Thyroid gland (tissue), 4 donors: Measurements from ENCODE around the gene ALKBH5. TPM values are rescaled to one million over a fixed set of nuclear protein-coding genes. Genes with fewer than 3 reads are reported as not detected.
A peak's percentile ranks its signal among the peaks of the same experiment; 100 is the strongest.

ENCODE experiments used
- DNase-seq, 2 donors: peaks; one replicate each; pipeline ENCODE4 v3.0.0-alpha.2; 2019
- H3K27ac ChIP-seq, 3 donors: fragments of 200-600 bp; sonication (generic); 1 replicate in 2 of 3; 2 replicates in 1 of 3; pipeline ENCODE4 v1.5.1; 2016 to 2019; ENCODE audit warnings: mild to moderate bottlenecking in 1 of 3, moderate library complexity in 1 of 3
- H3K27me3 ChIP-seq: fragments of 200-600 bp; sonication (generic); one replicate; pipeline ENCODE4 v1.5.1; 2019
- H3K36me3 ChIP-seq, 2 donors: fragments of 200-600 bp; sonication (generic); one replicate each; pipeline ENCODE4 v1.5.1; 2016 to 2019
- H3K4me1 ChIP-seq, 2 donors: fragments of 200-600 bp; sonication (generic); one replicate each; pipeline ENCODE4 v1.5.1; 2017 to 2019
- H3K4me3 ChIP-seq, 3 donors: fragments of 200-600 bp; sonication (generic); replicated peaks in 1 of 3; 1 replicate in 2 of 3; 2 replicates in 1 of 3; pipeline ENCODE4 v1.5.1; 2016; ENCODE audit warnings: mild to moderate bottlenecking in 1 of 3
- H3K9me3 ChIP-seq: fragments of 200-600 bp; sonication (generic); one replicate; pipeline ENCODE4 v1.5.1; 2017
- POLR2A ChIP-seq, 2 donors: fragments of 450-650 bp; IDR thresholded peaks; one replicate each; pipeline ENCODE4 v1.6.1; 2017; ENCODE audit warnings: antibody characterized with exemption in 2 of 2, mild to moderate bottlenecking in 2 of 2, moderate library complexity in 1 of 2
- WGBS, 2 donors: methylation state at CpG; one replicate each; pipeline ENCODE4 v1.1.5; 2017; 5-methylcytosine and 5-hydroxymethylcytosine counted together
- intact Hi-C: fragments of 100-400 bp; cut with DNase I; formaldehyde crosslinking; loops from one replicate; pipeline ENCODE4 v1.15.1; 2023
- total RNA-seq, 4 donors: library from RNA; depleted of rRNA; stranded (reverse); fragments of >200 nt; gene quantifications; one replicate each; pipeline ENCODE4 v1.2.3, GENCODE V29; 2016
- TF ChIP-seq, protein P1 (sequence below), 6 experiments: fragments of 200-600 bp in 3 of 6; fragments of 450-650 bp in 3 of 6; sonication (generic) in 3 of 6; IDR thresholded peaks; one replicate each; pipeline ENCODE4 v1.5.1; 2016 to 2019; ENCODE audit warnings: antibody characterized with exemption in 6 of 6, mild to moderate bottlenecking in 2 of 6, inconsistent platforms in 1 of 6, moderate library complexity in 1 of 6

Gene ALKBH5
- total RNA-seq, 4 donors from 2014 or later: 123 to 169 (median 159) TPM

DNA sequence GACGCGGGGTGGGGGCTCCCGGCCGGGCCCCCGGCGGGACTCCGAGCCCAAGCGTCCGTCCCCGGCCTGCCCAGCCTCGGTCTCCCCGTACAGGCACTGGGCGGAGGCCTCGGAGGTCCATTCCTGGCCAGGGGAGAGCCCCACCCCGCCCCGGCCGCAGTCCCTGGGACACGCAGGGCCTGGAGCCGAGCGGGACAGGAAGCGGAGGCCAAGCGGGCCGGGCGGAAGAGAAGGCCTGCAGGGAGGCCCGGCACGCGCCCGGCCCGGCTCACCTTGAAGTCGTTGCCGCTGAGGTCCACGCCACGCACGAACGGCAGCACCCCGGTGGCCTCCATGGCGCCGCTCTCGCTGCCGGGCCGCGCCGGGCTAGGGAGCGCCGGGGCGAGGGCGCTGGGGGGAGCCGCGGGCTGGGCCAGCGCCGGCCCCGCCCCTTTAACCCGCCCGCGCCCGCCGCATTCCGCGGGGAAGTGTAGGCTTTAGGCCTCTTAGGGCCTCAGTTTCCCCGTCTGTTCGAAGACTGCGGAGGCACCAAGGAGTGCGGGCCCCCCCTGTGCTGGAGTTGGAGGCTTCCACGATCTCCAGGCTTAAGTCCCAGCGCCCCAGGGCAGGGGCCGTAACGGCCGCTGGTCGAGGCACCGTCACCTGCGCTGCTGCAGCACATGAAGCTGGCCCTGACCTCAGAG is 74.9 kb downstream of the ALKBH5 start, which contains the start of gene FLII:
FLII (minus strand) TSS at position 383 of the 683 bp plus-strand sequence; CDS start at position 335, 48 bp downstream.
- intact Hi-C loops: loop anchor here (5.0 kb wide), 1 partner anchor 59 kb away; the partner anchor contains the start of gene SMCR8
- TF ChIP-seq POLR2A (IDR thresholded peaks at IDR 0.05): peak; percentile 84 to 86
- TF ChIP-seq, protein P1, sequence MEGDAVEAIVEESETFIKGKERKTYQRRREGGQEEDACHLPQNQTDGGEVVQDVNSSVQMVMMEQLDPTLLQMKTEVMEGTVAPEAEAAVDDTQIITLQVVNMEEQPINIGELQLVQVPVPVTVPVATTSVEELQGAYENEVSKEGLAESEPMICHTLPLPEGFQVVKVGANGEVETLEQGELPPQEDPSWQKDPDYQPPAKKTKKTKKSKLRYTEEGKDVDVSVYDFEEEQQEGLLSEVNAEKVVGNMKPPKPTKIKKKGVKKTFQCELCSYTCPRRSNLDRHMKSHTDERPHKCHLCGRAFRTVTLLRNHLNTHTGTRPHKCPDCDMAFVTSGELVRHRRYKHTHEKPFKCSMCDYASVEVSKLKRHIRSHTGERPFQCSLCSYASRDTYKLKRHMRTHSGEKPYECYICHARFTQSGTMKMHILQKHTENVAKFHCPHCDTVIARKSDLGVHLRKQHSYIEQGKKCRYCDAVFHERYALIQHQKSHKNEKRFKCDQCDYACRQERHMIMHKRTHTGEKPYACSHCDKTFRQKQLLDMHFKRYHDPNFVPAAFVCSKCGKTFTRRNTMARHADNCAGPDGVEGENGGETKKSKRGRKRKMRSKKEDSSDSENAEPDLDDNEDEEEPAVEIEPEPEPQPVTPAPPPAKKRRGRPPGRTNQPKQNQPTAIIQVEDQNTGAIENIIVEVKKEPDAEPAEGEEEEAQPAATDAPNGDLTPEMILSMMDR (IDR thresholded peaks at IDR 0.05): no peak
- peak; percentile 56 to 64 for DNase-seq
- peak within 1 kb of the TSS; percentile 38 to 99 (median 62) for H3K4me3 ChIP-seq
- H3K27ac ChIP-seq: peak within 1 kb of the TSS; percentile 84 to 97 (median 95)
- no peaks in the 10 kb centered on the region for H3K27me3 ChIP-seq
- peaks cover 24 to 32% of the 10 kb centered on the region in 2 donors for H3K36me3 ChIP-seq
- H3K9me3 ChIP-seq: no peaks in the 10 kb centered on the region
- peaks cover 38 to 50% of the 10 kb centered on the region in 2 donors for H3K4me1 ChIP-seq
- 5% methylated on average over 22 of the region's 71 CpGs; no CpG with 5 or more reads in 1 of the 2 donors for WGBS, 2 donors

Other genes with a start within 250 kb of the ALKBH5 start
- gene TOM1L2, start 211.4 kb upstream of the ALKBH5 start, total RNA-seq: 100 to 1,000 TPM; 138 to 881 (median 257) TPM
- gene DRC3, start 211.0 kb upstream of the ALKBH5 start, total RNA-seq: 10 to 100 TPM; 18.5 to 28.7 (median 23.4) TPM
- 10 to 100 TPM; 28.1 to 40.1 (median 36.7) TPM for gene ATPAF2, start 144.7 kb upstream of the ALKBH5 start, total RNA-seq
- 10 to 100 TPM; 12.6 to 16.8 (median 13.5) TPM for gene GID4, start 144.4 kb upstream of the ALKBH5 start, total RNA-seq
- 10 to 100 TPM; 35.3 to 88.8 (median 59.2) TPM for gene DRG2, start 95.9 kb upstream of the ALKBH5 start, total RNA-seq
- gene MYO15A, start 75.1 kb upstream of the ALKBH5 start, total RNA-seq: 1 to 10 TPM; 1.3 to 3.6 (median 1.7) TPM
- 10 to 100 TPM; 14.5 to 19.4 (median 17.5) TPM for gene LLGL1, start 41.8 kb downstream of the ALKBH5 start, total RNA-seq
- gene FLII, start 74.9 kb downstream of the ALKBH5 start, total RNA-seq: 100 to 1,000 TPM; 231 to 259 (median 241) TPM
- 10 to 100 TPM; 25.7 to 47.0 (median 34.9) TPM for gene MIEF2, start 76.8 kb downstream of the ALKBH5 start, total RNA-seq
- 10 to 100 TPM; 31.3 to 34.5 (median 32.5) TPM for gene TOP3A, start 131.2 kb downstream of the ALKBH5 start, total RNA-seq
- 10 to 100 TPM; 16.7 to 28.3 (median 19.6) TPM for gene SMCR8, start 131.5 kb downstream of the ALKBH5 start, total RNA-seq
- gene SHMT1, start 179.7 kb downstream of the ALKBH5 start, total RNA-seq: 100 to 1,000 TPM in 1 of 4 donors, 10 to 100 TPM in 3; 59.9 to 117 (median 82.7) TPM
- 1 to 10 TPM in 1 of 4 donors, under 1 TPM in 2, not detected in 1; 0.40 to 1.4 (median 0.89) TPM for gene EVPLL, start 193.9 kb downstream of the ALKBH5 start, total RNA-seq